Adipose tissue (tissue), 3 donors: ENCODE measurements around the gene HSPA12B. TPM values are rescaled to one million over a fixed set of nuclear protein-coding genes. Genes with fewer than 3 reads are reported as not detected.
"Not testable (repeated sequence)": the region's sequence is repeated elsewhere in the genome, so short reads cannot be mapped to it uniquely, and the experiment has no call there.

Experiments
- H3K27ac ChIP-seq: one replicate; pipeline ENCODE4 v1.5.1; 2013; ENCODE audit warnings: low read depth, low read length
- WGBS, 3 donors: extraction: QIAGEN DNeasy Blood & Tissue Kit; methylation state at CpG; one replicate each; pipeline ENCODE4 v1.1.7; 2013; 5-methylcytosine and 5-hydroxymethylcytosine counted together
- polyA plus RNA-seq, 3 donors: library from polyadenylated mRNA; stranded (reverse); fragments of 200-250 nt; gene quantifications; one replicate each; pipeline ENCODE4 v1.2.3, GENCODE V29; 2013
- donor health status: healthy with polysubstance abuse.
- donor health status: Bipolar disorder and iron deficiency.
- donor health status: healthy.

The HSPA12B gene
- polyA plus RNA-seq, 3 donors = 2.5 to 31.8 (median 26.4) TPM

- WGBS, 3 donors = 87 to 91% (median 89%) methylated on average over 4 of the region's 4 CpGs
- H3K27ac ChIP-seq = no peak overlapping the region
These were observed 43.1 kb downstream of the HSPA12B start for GRCh38 chr20:3775457-3776108.

DNA sequence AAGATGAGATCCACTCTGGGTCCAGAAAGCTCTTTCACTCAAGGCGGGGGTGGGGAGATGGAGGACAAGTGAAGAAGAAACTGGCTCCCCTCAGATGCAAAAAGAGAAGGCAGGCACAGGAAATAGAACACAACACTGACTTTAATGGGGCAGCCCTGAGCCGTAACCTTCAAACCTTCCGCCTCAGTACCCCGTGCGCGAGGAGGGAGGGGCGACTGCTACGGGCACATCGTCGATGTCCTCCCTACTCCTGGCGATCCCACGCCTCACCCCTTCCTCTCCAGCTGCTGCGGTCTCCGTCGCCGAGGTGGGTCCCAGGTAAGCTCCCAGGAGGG is 44.9 kb downstream of the HSPA12B start:
- no peak overlapping the region for H3K27ac ChIP-seq
- WGBS, 3 donors = 11 to 21% (median 14%) methylated on average over 13 to 16 of the region's 16 CpGs

- no peak overlapping the region for H3K27ac ChIP-seq
- WGBS, 3 donors = 4 to 5% (median 5%) methylated on average over 57 to 70 of the region's 70 CpGs
These were observed 45.5 kb downstream of the HSPA12B start for GRCh38 chr20:3777716-3778629.

- WGBS, 3 donors = 35 to 61% (median 45%) methylated on average over 16 to 18 of the region's 18 CpGs
- H3K27ac ChIP-seq = no peak overlapping the region
These were observed 46.5 kb downstream of the HSPA12B start for GRCh38 chr20:3778976-3779375.

- H3K27ac ChIP-seq = no peak within 1 kb of the TSS
- WGBS, 3 donors = 13 to 17% (median 14%) methylated on average over 28 of the region's 28 CpGs
These were observed 48.8 kb downstream of the HSPA12B start, which contains the start of gene SPEF1 for GRCh38 chr20:3781153-3781910. TSS of gene SPEF1 (minus strand) at chr20:3781448. CDS start at chr20:3781287, 161 bp downstream.

GRCh38 chr20:3782597-3782996 is 50.1 kb downstream of the HSPA12B start:
- no peak overlapping the region for H3K27ac ChIP-seq
- 80 to 91% (median 89%) methylated on average over 6 of the region's 6 CpGs for WGBS, 3 donors

GRCh38 chr20:3783068-3783489 is 50.6 kb downstream of the HSPA12B start:
- no peak overlapping the region for H3K27ac ChIP-seq
- WGBS, 3 donors = 46 to 75% (median 65%) methylated on average over 2 of the region's 2 CpGs

- WGBS, 3 donors = 59 to 65% (median 64%) methylated on average over 10 of the region's 10 CpGs
- H3K27ac ChIP-seq = no peak overlapping the region
These were observed 51.2 kb downstream of the HSPA12B start for GRCh38 chr20:3783511-3784195.

- H3K27ac ChIP-seq = no peak overlapping the region
- 60 to 85% (median 67%) methylated on average over 17 of the region's 17 CpGs for WGBS, 3 donors
These were observed 51.9 kb downstream of the HSPA12B start for GRCh38 chr20:3784216-3784853.

DNA sequence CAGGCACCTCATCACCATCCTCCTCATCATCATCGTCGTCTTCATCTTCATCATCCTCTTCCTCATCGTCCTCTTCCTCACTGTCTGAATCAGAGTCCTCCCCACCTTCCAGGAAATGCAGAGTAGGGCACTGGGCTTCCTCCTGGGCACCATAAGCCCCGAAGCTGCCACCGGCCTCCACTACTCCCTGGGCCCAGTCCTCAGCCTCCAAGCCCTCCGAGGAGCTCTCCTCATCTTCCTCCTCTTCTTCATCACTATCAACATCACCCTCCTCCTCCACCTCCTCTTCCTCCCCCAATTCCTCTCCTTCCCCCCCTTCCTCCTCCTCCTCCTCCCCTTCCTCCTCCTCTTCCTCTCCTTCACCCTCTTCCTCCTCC is 52.4 kb downstream of the HSPA12B start:
- 68 to 80% (median 72%) methylated on average over 6 of the region's 6 CpGs for WGBS, 3 donors
- no peak overlapping the region for H3K27ac ChIP-seq

GRCh38 chr20:3785240-3786125 is 53.0 kb downstream of the HSPA12B start:
- 18 to 37% (median 34%) methylated on average over 73 to 79 of the region's 79 CpGs for WGBS, 3 donors
- H3K27ac ChIP-seq = peak overlapping the region; percentile 74

DNA sequence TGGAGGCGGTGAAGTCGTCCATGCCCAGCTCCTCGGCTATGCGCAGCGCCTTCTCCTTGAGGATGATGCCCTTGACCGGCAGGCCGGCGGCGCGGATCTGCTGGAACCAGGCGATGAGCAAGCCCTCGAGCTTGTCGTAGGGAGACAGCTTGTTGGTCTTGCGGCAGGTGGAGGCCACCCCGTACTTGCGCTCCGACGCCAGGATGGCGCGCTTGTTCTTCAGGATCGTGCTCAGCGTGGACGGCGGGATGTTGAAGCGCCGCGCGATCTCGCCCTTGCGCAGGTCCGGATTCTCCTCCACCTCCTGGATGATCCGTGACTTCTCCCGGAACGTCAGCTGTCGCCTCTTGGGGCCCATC is 53.6 kb downstream of the HSPA12B start:
- 0 to 2% (median 2%) methylated on average over 25 to 35 of the region's 35 CpGs for WGBS, 3 donors

DNA sequence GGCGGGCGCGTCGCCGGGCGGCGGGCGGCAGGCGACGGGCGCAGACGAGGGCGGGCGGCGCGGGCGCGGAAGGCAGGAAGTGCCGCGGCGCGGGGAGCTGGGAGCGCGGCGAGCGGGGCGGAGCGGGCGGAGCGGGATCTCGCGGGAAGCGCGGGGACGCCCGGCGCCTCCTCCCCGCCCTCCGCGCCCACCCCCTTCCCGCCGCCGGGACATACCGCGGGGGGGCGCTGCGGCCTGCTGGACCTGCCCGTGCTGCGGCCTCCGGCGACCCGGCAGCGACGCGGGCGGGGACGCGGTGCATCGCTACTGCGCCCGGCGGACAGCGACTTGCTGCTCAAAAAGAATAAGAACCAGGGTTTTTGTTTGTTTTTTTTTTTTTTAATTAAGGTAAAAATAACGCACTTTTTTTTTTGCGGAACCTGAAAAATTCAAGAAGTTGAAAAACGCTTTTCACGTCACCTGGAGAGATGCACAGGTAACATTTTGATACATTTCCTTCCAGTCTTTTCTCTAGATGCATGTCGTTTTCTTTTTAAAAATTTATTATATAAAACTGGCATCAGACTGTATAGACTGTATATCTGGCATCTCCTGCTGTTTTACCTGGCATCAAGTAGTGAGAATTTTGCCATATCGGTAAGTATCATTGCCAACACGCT is 54.3 kb downstream of the HSPA12B start, which contains the start of gene CENPB:
CENPB (minus strand) TSS at position 76 of the 659 bp plus-strand sequence. CDS start 257 bp downstream, outside the sequence.
- WGBS, 3 donors = 2 to 3% (median 2%) methylated on average over 35 to 69 of the region's 70 CpGs
- peak within 1 kb of the TSS; percentile 74 for H3K27ac ChIP-seq

More for the DNA sequence above, 53.6 kb downstream of the HSPA12B start:
- peak overlapping the region; percentile 74 for H3K27ac ChIP-seq

- 53 to 83% (median 80%) methylated on average over 5 of the region's 5 CpGs for WGBS, 3 donors
- H3K27ac ChIP-seq = no peak overlapping the region
These were observed 55.0 kb downstream of the HSPA12B start for GRCh38 chr20:3787324-3788014.

- H3K27ac ChIP-seq = no peak overlapping the region
- WGBS, 3 donors = 49 to 60% (median 58%) methylated on average over 4 of the region's 4 CpGs
These were observed 56.2 kb downstream of the HSPA12B start for GRCh38 chr20:3788685-3789155.

DNA sequence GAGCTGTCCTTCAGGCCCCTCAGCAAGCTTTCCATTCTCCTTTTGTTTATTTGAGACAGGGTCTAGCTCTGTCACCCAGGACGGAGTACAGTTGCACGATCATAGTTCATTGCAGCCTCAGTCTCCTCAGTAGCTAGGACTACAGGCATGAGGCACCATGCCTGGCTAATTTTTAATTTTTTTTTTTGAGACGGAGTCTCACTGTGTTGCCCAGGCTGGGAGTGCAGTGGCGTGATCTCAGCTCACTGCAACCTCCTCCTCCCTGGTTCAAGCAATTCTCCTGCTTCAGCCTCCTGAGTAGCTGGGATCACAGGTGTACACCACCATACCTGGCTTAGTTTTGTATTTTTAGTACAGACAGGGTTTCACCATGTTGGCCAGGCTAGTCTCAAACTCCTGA is 56.7 kb downstream of the HSPA12B start:
- not testable (repeated sequence) for H3K27ac ChIP-seq
- WGBS, 3 donors = 89 to 96% (median 96%) methylated on average over 4 of the region's 4 CpGs
